Measurements from ENCODE around the gene PLPP6. TPM values are rescaled to one million over a fixed set of nuclear protein-coding genes. Genes with fewer than 3 reads are reported as not detected.

Gene PLPP6
- total and polyA plus RNA-seq, 2 of the 13 experiments (the other 11 are each of a cell fraction or from before 2014, with no cell fraction given): 12.1 to 15.5 TPM

- WGBS (ENCODE audit: low lambda C conversion rate): 0% methylated on average over 1 of the region's 1 CpG
- TF ChIP-seq MAFK (conservative IDR thresholded peaks at IDR 0.05 in 1 of 2, IDR thresholded peaks at IDR 0.05 in 1 of 2; ENCODE audit: low read length in 2 of 2) (peak; percentile 64 to 72), ZNF496 (CRISPR knock-in tag; IDR thresholded peaks at IDR 0.05; ENCODE audit: insufficient replicate concordance) (no peak), FOXA3 (CRISPR knock-in tag; IDR thresholded peaks at IDR 0.05) (peak; percentile 43), MAFF (IDR thresholded peaks at IDR 0.05; ENCODE audit: low read depth, low read length) (peak; percentile 67), TEF (CRISPR knock-in tag; IDR thresholded peaks at IDR 0.05) (no peak), TCF7L2 (IDR thresholded peaks at IDR 0.05; ENCODE audit: low read depth, low read length) (no peak)
- in situ Hi-C loops (cut with HindIII; ENCODE audit: extremely low pct_ligation_motif_present, low pct_unique_long_range_greater_than_20kb): no loop called here
- Histone ChIP-seq H3K79me2 (ENCODE audit: insufficient read depth, low read length) (no peaks in the 10 kb centered on the region), H3K4me2 (ENCODE audit: low read depth, low read length) (peak overlapping the region; percentile 36; the same call in 1 of the 2 replicates), H3K9me3 (ENCODE audit: low read length) (no peaks in the 10 kb centered on the region), H3K27me3 (ENCODE audit: control insufficient read depth in 1 of 2, insufficient read depth in 2 of 2, low read length in 2 of 2) (no peaks in the 10 kb centered on the region), H3K36me3 (replicated peaks in 1 of 2; ENCODE audit: control insufficient read depth in 1 of 2, insufficient read depth in 2 of 2, low read length in 2 of 2) (no peaks in the 10 kb centered on the region), H3K4me3 (replicated peaks in 1 of 3; ENCODE audit: insufficient read depth in 1 of 3, low read depth in 2 of 3, low read length in 3 of 3) (no peak overlapping the region), H3K27ac (ENCODE audit: extremely low read length, insufficient read depth, low read length) (no peak overlapping the region), H3K4me1 (ENCODE audit: insufficient read depth, low read length) (peaks cover 18% of the 10 kb centered on the region), H2AFZ (ENCODE audit: low read length) (no peak overlapping the region), H4K20me1 (ENCODE audit: insufficient read depth, low read length) (no peaks in the 10 kb centered on the region), H3K9ac (ENCODE audit: insufficient read depth, low read depth, low read length) (no peak overlapping the region)
- ChIA-PET POLR2A (no interaction called here), CTCF (ENCODE audit: low intra/inter-chr PET ratio, low total read pairs) (no interaction called here)
- DNase-seq (ENCODE audit: low spot score): peak; percentile 3
- BruUV-seq (replicated peaks): no TSS peak
- ATAC-seq: peak; percentile 84
- no peak for FAIRE-seq
- intact Hi-C loops (cut with micrococcal nuclease; ENCODE audit: unreplicated experiment): no loop called here
These were observed 47.5 kb upstream of the PLPP6 start for GRCh38 chr9:4614627-4615026.

- H2AFZ ChIP-seq (ENCODE audit: low read length): no peak overlapping the region
- 48% methylated on average over 4 of the region's 4 CpGs for WGBS (ENCODE audit: low lambda C conversion rate)
- BruUV-seq (replicated peaks): no TSS peak
- ATAC-seq: no peak; the same call in 2 of the 3 replicates
- no peak overlapping the region for H3K4me3 ChIP-seq (replicated peaks in 1 of 3; ENCODE audit: insufficient read depth in 1 of 3, low read depth in 2 of 3, low read length in 3 of 3)
- intact Hi-C loops (cut with micrococcal nuclease; ENCODE audit: unreplicated experiment): no loop called here
- no peak overlapping the region for H3K9ac ChIP-seq (ENCODE audit: insufficient read depth, low read depth, low read length)
- H3K27me3 ChIP-seq (ENCODE audit: control insufficient read depth in 1 of 2, insufficient read depth in 2 of 2, low read length in 2 of 2): no peaks in the 10 kb centered on the region
- H3K79me2 ChIP-seq (ENCODE audit: insufficient read depth, low read length): no peaks in the 10 kb centered on the region
- H3K4me1 ChIP-seq (ENCODE audit: insufficient read depth, low read length): peaks cover 18% of the 10 kb centered on the region
- TF ChIP-seq ZNF468 (CRISPR knock-in tag; IDR thresholded peaks at IDR 0.05) (no peak), FOXA3 (CRISPR knock-in tag; IDR thresholded peaks at IDR 0.05) (no peak), ARID5B (CRISPR knock-in tag; IDR thresholded peaks at IDR 0.05) (no peak), FOSL2 (CRISPR knock-in tag; IDR thresholded peaks at IDR 0.05) (no peak), THYN1 (CRISPR knock-in tag; IDR thresholded peaks at IDR 0.05; ENCODE audit: borderline replicate concordance, low read depth) (no peak)
- H4K20me1 ChIP-seq (ENCODE audit: insufficient read depth, low read length): no peaks in the 10 kb centered on the region
- no peak overlapping the region for H3K27ac ChIP-seq (ENCODE audit: extremely low read length, insufficient read depth, low read length)
- in situ Hi-C loops (cut with HindIII; ENCODE audit: extremely low pct_ligation_motif_present, low pct_unique_long_range_greater_than_20kb): no loop called here
- DNase-seq (ENCODE audit: low spot score): no peak
- H3K4me2 ChIP-seq (ENCODE audit: low read depth, low read length): no peak overlapping the region
- FAIRE-seq: no peak
- POLR2A ChIA-PET: no interaction called here
- CTCF ChIA-PET (ENCODE audit: low intra/inter-chr PET ratio, low total read pairs): no interaction called here
- no peaks in the 10 kb centered on the region for H3K36me3 ChIP-seq (replicated peaks in 1 of 2; ENCODE audit: control insufficient read depth in 1 of 2, insufficient read depth in 2 of 2, low read length in 2 of 2)
- no peaks in the 10 kb centered on the region for H3K9me3 ChIP-seq (ENCODE audit: low read length)
These were observed 46.8 kb upstream of the PLPP6 start for GRCh38 chr9:4615251-4615650.

All from HepG2 (cell line).